K562 (cell line): Measurements from ENCODE around the gene H3-3A. TPM values are rescaled to one million over a fixed set of nuclear protein-coding genes. Genes with fewer than 3 reads are reported as not detected.

Experiments
- ATAC-seq: fragments of 200-7000 bp; cut with Tn5 transposase; 3 replicates; pipeline ENCODE4 v1.9.1; 2020; ENCODE audit warnings: moderate library complexity
- BruUV-seq: library from RNA; stranded (reverse); fragments of 400-500 nt; replicated peaks from 2 replicates; lab custom pipeline; 2021; lab: Mats Ljungman, UMichigan
- CTCF ChIA-PET: fragments of 300-600 bp; formaldehyde crosslinking; extraction: SDS; loops from one replicate; lab custom pipeline; 2021; ENCODE audit warnings: low intra/inter-chr PET ratio; lab: Yijun Ruan, JAX
- POLR2A ChIA-PET: fragments of 300-600, 350-650 bp; sonication (Branson Sonifier 250); formaldehyde crosslinking; extraction: SDS; loops from one replicate; lab custom pipeline; 2021; ENCODE audit warnings: antibody characterized with exemption, inconsistent platforms; lab: Yijun Ruan, JAX
- DNase-seq, 4 experiments: peaks; one replicate each; pipeline versions ENCODE4 v3.0.0 to v3.0.0-alpha.2; 2011 to 2018; ENCODE audit warnings: low spot score in 3 of 4, mixed read lengths in 3 of 4; ENCODE audit errors: extremely low read depth in 1 of 4
- FAIRE-seq: peaks from 2 replicates; lab custom pipeline; 2011; peaks lifted over from hg19 to GRCh38; lab: Jason Lieb, UNC
- H2AFZ ChIP-seq: 2 replicates; pipeline ENCODE4 v1.6.0; 2011; ENCODE audit warnings: low read depth, low read length, control low read depth, inconsistent platforms
- H3K27ac ChIP-seq: fragments of 200-600 bp; 3 replicates; pipeline ENCODE4 v1.8.0; 2011; ENCODE audit warnings: low read depth, mild to moderate bottlenecking, control low read depth, inconsistent platforms, low read length, moderate library complexity, mixed read lengths; ENCODE audit errors: extremely low read depth
- H3K27me3 ChIP-seq, 2 experiments: fragments of 300-600 bp in 1 of 2; 2 replicates in 1 of 2; 3 replicates in 1 of 2; pipeline versions ENCODE4 v1.6.0 to v1.8.0; 2011; ENCODE audit warnings: inconsistent platforms in 2 of 2, low read length in 2 of 2, mild to moderate bottlenecking in 1 of 2, mixed read lengths in 1 of 2, moderate library complexity in 1 of 2; ENCODE audit not compliant: control insufficient read depth in 2 of 2, insufficient read depth in 2 of 2
- H3K36me3 ChIP-seq: fragments of 300-600 bp; 3 replicates; pipeline ENCODE4 v1.8.0; 2011; ENCODE audit warnings: mild to moderate bottlenecking, low read length, inconsistent platforms; ENCODE audit not compliant: control insufficient read depth, insufficient read depth
- H3K4me1 ChIP-seq, 2 experiments: fragments of 200-600 bp in 1 of 2; replicated peaks in 1 of 2; 2 replicates in 1 of 2; 3 replicates in 1 of 2; pipeline versions ENCODE4 v1.5.1 to v1.8.0; 2011; ENCODE audit warnings: inconsistent platforms in 2 of 2, low read length in 2 of 2, mild to moderate bottlenecking in 1 of 2, mixed read lengths in 1 of 2, moderate library complexity in 1 of 2; ENCODE audit not compliant: control insufficient read depth in 2 of 2, insufficient read depth in 2 of 2
- H3K4me2 ChIP-seq: 2 replicates; pipeline ENCODE4 v1.6.1; 2011; ENCODE audit warnings: low read length, control low read depth, inconsistent platforms, mixed read lengths; ENCODE audit not compliant: insufficient read depth
- H3K4me3 ChIP-seq: fragments of 200-600 bp; sonication (generic), shearing (Covaris generic); 2 replicates; pipeline ENCODE4 v1.5.1; 2016; ENCODE audit warnings: control low read depth, inconsistent platforms
- H3K79me2 ChIP-seq: fragments of 200-600 bp; 3 replicates; pipeline ENCODE4 v1.8.0; 2011; ENCODE audit warnings: low read length, inconsistent platforms; ENCODE audit not compliant: control insufficient read depth, insufficient read depth
- H3K9ac ChIP-seq, 2 experiments: 2 replicates each; pipeline versions ENCODE4 v1.6.0 to v1.6.1; 2011; ENCODE audit warnings: low read depth in 2 of 2, low read length in 2 of 2, control low read depth in 1 of 2, inconsistent platforms in 1 of 2, mild to moderate bottlenecking in 1 of 2, mixed read lengths in 1 of 2; ENCODE audit not compliant: insufficient read depth in 1 of 2
- H3K9me1 ChIP-seq: one replicate; pipeline ENCODE4 v1.6.0; 2011; ENCODE audit warnings: inconsistent platforms, mild to moderate bottlenecking, low read length, moderate library complexity; ENCODE audit not compliant: control insufficient read depth, insufficient read depth
- H3K9me3 ChIP-seq: replicated peaks from 2 replicates; pipeline ENCODE4 v1.5.1; 2011; ENCODE audit warnings: low read depth, low read length, inconsistent platforms; ENCODE audit not compliant: control insufficient read depth, insufficient read depth
- H4K20me1 ChIP-seq: replicated peaks from 2 replicates; pipeline ENCODE4 v1.6.1; 2011; ENCODE audit warnings: low read length, inconsistent platforms, mixed read lengths; ENCODE audit not compliant: control insufficient read depth, insufficient read depth
- CBFA2T2 ChIP-seq: fragments of 450-650 bp; conservative IDR thresholded peaks from 2 replicates; pipeline ENCODE4 v1.6.1; 2017; ENCODE audit warnings: mild to moderate bottlenecking
- CCAR2 ChIP-seq: fragments of 200-400 bp; formaldehyde crosslinking; IDR thresholded peaks from 2 replicates; pipeline ENCODE4 v1.6.1; 2017; ENCODE audit warnings: mild to moderate bottlenecking, low read depth, low read length
- ETS2 ChIP-seq: IDR thresholded peaks from 2 replicates; pipeline ENCODE4 v1.6.1; 2016; ENCODE audit warnings: borderline replicate concordance, missing genetic modification characterization, mild to moderate bottlenecking, moderate library complexity, missing compliant biosample characterization; ENCODE audit not compliant: poor library complexity, severe bottlenecking
- FOXJ2 ChIP-seq: fragments of 200-800 bp; sonication (Bioruptor generic); IDR thresholded peaks from 2 replicates; pipeline ENCODE4 v1.6.1; 2016; ENCODE audit warnings: missing genetic modification characterization, missing compliant biosample characterization
- HMGN3 ChIP-seq: IDR thresholded peaks from 2 replicates; pipeline ENCODE4 v1.6.1; 2011; ENCODE audit warnings: borderline replicate concordance, low read depth, mild to moderate bottlenecking, mixed read lengths, low read length; ENCODE audit not compliant: insufficient read length; ENCODE audit errors: extremely low read depth
- NBN ChIP-seq: fragments of 450-650 bp; IDR thresholded peaks from 2 replicates; pipeline ENCODE4 v1.6.1; 2016; ENCODE audit warnings: low read depth, mild to moderate bottlenecking
- RBBP5 ChIP-seq: fragments of 200-600 bp; sonication (generic); IDR thresholded peaks from 2 replicates; pipeline ENCODE4 v1.6.1; 2012; ENCODE audit warnings: borderline replicate concordance, mild to moderate bottlenecking, low read length, control low read depth, inconsistent platforms; ENCODE audit not compliant: insufficient read depth, poor library complexity, severe bottlenecking
- RBFOX2 ChIP-seq: fragments of 200-400 bp; formaldehyde crosslinking; IDR thresholded peaks from 2 replicates; pipeline ENCODE4 v1.6.1; 2017; ENCODE audit warnings: low read depth, mild to moderate bottlenecking, low read length, moderate library complexity
- SAFB2 ChIP-seq: fragments of 200-400 bp; formaldehyde crosslinking; IDR thresholded peaks from 2 replicates; pipeline ENCODE4 v1.6.1; 2018; ENCODE audit warnings: borderline replicate concordance, low read length, low read depth, moderate library complexity; ENCODE audit not compliant: severe bottlenecking
- SNRNP70 ChIP-seq: fragments of 200-400 bp; formaldehyde crosslinking; optimal IDR thresholded peaks from 2 replicates; pipeline ENCODE3; 2017; ENCODE audit warnings: low read depth, low read length
- SREBF1 ChIP-seq: fragments of 150-350 bp; IDR thresholded peaks from 2 replicates; pipeline ENCODE4 v1.6.1; 2014; ENCODE audit warnings: antibody characterized with exemption, low read depth, low read length, borderline replicate concordance
- TAF1 ChIP-seq: IDR thresholded peaks from 2 replicates; pipeline ENCODE4 v1.6.1; 2011; ENCODE audit warnings: mild to moderate bottlenecking, low read length, moderate library complexity; ENCODE audit not compliant: insufficient read depth, control insufficient read depth, severe bottlenecking; ENCODE audit errors: extremely low read depth
- WGBS: fragments of 100-300 bp; shearing (Covaris generic); methylation state at CpG from one replicate; pipeline ENCODE4 v1.1.6; 2016; ENCODE audit warnings: low coverage, mixed read lengths; ENCODE audit not compliant: insufficient coverage; ENCODE audit errors: missing lambda C conversion rate; 5-methylcytosine and 5-hydroxymethylcytosine counted together
- in situ Hi-C: fragments of 300-500 bp; cut with MboI; formaldehyde crosslinking; loops from 4 replicates; pipeline ENCODE4 v1.15.0; 2018; ENCODE audit warnings: inconsistent platforms, mixed read lengths
- intact Hi-C: fragments of 100-400 bp; cut with micrococcal nuclease; formaldehyde crosslinking; loops from 2 replicates; pipeline ENCODE4 v1.14.2; 2022
- polyA plus RNA-seq, 8 experiments: library from polyadenylated mRNA; depleted of rRNA in 4 of 8; stranded (reverse) in 5 of 8; unstranded in 3 of 8; fragments of >200 nt; fragmentation: Nextera tagmentation in 2 of 8; fragmentation: Illumina TruSeq in 1 of 8; extraction: Ambion mirVana in 2 of 8; extraction: Trizol in 1 of 8; gene quantifications; 2 replicates each; pipeline versions ENCODE4 v1.2.1 to v1.2.3, GENCODE V29; 2011 to 2014; ENCODE audit warnings: inconsistent platforms in 1 of 8, missing spikeins in 1 of 8
- total RNA-seq, 7 experiments: library from RNA; depleted of rRNA in 6 of 7; stranded (reverse); fragments of >200 nt in 6 of 7; fragmentation: Illumina TruSeq in 2 of 7; extraction: Trizol in 2 of 7; gene quantifications; 2 replicates each; pipeline versions ENCODE4 v1.2.1 to v1.2.3, GENCODE V29; 2011 to 2021; ENCODE audit warnings: low replicate concordance in 1 of 7
- TF ChIP-seq, protein P1 (sequence below): IDR thresholded peaks from 3 replicates; pipeline ENCODE4 v1.6.1; 2011; ENCODE audit warnings: borderline replicate concordance, mild to moderate bottlenecking; ENCODE audit not compliant: insufficient read length, insufficient read depth
- TF ChIP-seq, protein P2 (sequence below): conservative IDR thresholded peaks from 2 replicates; pipeline ENCODE4 v1.6.1; 2011; ENCODE audit warnings: low read depth, mild to moderate bottlenecking, low read length; ENCODE audit not compliant: control insufficient read depth
- TF ChIP-seq, protein P3 (sequence below): fragments of 450-650 bp; formaldehyde crosslinking; IDR thresholded peaks from 2 replicates; pipeline ENCODE4 v1.4.0; 2020; ENCODE audit warnings: mild to moderate bottlenecking, moderate library complexity
- TF ChIP-seq, protein P4 (sequence below): fragments of 450-650 bp; IDR thresholded peaks from 2 replicates; pipeline ENCODE4 v1.6.1; 2016; ENCODE audit warnings: antibody characterized with exemption

The H3-3A gene
- total and polyA plus RNA-seq, 9 of the 15 experiments (the other 6 are each of a cell fraction or from before 2014, with no cell fraction given), result 426 to 1,083 (median 591) TPM

DNA sequence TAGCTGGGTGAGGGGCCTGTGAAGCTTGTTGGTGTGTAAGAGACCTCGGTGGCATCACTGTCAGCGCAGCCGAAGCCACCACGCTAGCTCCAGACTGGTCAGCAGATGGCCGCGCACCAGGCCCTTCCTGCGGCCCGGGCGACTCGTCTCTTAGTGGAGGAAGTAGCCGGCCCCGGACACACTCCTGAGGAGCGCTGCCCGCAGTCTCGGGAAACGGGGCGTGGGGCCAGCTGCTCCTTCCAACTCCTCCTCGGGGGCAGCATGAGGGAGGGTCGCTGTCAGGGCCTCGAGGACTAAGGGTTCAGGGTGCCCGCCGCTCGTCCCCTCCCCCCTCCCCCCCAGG is 20.4 kb downstream of the H3-3A start:
- peak overlapping the region; percentile 58 for H3K27ac ChIP-seq
- TF ChIP-seq SAFB2 (no peak), HMGN3 (no peak), ETS2 (tag) (no peak), SREBF1 (no peak), SNRNP70 (no peak), RBFOX2 (no peak), NBN (no peak), RBBP5 (no peak), FOXJ2 (tag) (no peak), CCAR2 (no peak), CBFA2T2 (no peak), TAF1 (no peak)
- TF ChIP-seq, protein P1, sequence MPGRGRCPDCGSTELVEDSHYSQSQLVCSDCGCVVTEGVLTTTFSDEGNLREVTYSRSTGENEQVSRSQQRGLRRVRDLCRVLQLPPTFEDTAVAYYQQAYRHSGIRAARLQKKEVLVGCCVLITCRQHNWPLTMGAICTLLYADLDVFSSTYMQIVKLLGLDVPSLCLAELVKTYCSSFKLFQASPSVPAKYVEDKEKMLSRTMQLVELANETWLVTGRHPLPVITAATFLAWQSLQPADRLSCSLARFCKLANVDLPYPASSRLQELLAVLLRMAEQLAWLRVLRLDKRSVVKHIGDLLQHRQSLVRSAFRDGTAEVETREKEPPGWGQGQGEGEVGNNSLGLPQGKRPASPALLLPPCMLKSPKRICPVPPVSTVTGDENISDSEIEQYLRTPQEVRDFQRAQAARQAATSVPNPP, result no peak
- TF ChIP-seq, protein P2, sequence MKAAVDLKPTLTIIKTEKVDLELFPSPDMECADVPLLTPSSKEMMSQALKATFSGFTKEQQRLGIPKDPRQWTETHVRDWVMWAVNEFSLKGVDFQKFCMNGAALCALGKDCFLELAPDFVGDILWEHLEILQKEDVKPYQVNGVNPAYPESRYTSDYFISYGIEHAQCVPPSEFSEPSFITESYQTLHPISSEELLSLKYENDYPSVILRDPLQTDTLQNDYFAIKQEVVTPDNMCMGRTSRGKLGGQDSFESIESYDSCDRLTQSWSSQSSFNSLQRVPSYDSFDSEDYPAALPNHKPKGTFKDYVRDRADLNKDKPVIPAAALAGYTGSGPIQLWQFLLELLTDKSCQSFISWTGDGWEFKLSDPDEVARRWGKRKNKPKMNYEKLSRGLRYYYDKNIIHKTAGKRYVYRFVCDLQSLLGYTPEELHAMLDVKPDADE, result 0 out of 2 replicates have a peak, but pooled peaks have one; percentile 8
- TF ChIP-seq, protein P3, sequence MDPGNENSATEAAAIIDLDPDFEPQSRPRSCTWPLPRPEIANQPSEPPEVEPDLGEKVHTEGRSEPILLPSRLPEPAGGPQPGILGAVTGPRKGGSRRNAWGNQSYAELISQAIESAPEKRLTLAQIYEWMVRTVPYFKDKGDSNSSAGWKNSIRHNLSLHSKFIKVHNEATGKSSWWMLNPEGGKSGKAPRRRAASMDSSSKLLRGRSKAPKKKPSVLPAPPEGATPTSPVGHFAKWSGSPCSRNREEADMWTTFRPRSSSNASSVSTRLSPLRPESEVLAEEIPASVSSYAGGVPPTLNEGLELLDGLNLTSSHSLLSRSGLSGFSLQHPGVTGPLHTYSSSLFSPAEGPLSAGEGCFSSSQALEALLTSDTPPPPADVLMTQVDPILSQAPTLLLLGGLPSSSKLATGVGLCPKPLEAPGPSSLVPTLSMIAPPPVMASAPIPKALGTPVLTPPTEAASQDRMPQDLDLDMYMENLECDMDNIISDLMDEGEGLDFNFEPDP (CRISPR knock-in tag), result no peak
- TF ChIP-seq, protein P4, sequence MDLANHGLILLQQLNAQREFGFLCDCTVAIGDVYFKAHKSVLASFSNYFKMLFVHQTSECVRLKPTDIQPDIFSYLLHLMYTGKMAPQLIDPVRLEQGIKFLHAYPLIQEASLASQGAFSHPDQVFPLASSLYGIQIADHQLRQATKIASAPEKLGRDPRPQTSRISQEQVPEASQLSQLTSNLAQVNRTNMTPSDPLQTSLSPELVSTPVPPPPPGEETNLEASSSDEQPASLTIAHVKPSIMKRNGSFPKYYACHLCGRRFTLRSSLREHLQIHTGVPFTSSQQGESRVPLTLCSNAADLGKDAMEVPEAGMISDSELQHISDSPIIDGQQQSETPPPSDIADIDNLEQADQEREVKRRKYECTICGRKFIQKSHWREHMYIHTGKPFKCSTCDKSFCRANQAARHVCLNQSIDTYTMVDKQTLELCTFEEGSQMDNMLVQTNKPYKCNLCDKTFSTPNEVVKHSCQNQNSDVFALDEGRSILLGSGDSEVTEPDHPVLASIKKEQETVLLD, result peak; percentile 16; the same call in 1 of the 2 replicates

More for the DNA sequence above, 20.4 kb downstream of the H3-3A start:
- DNase-seq (peak in 1 of 4 experiments; percentile 67), FAIRE-seq (no peak), ATAC-seq (peak; percentile 87)
- WGBS, result 6% methylated on average over 20 of the region's 23 CpGs
- H3K79me2 ChIP-seq, result no peaks in the 10 kb centered on the region
- peak overlapping the region; percentile 78 for H3K4me2 ChIP-seq
- CTCF ChIA-PET, result no interaction called here
- in situ Hi-C loops, result no loop called here
- H3K9ac ChIP-seq, result peak overlapping the region; percentile 69 to 94; a peak in 3 of 4 replicates
- H3K27me3 ChIP-seq, result no peaks in the 10 kb centered on the region
- peaks cover 4 to 15% of the 10 kb centered on the region in 2 experiments; a peak in 4 of 5 replicates for H3K4me1 ChIP-seq
- peak overlapping the region; percentile 47 for H3K4me3 ChIP-seq
- no peaks in the 10 kb centered on the region for H3K36me3 ChIP-seq
- TSS peak; percentile 89 for BruUV-seq
- peak overlapping the region; percentile 98 for H2AFZ ChIP-seq
- intact Hi-C loops, result no loop called here
- H3K9me1 ChIP-seq, result no peaks in the 10 kb centered on the region
- H3K9me3 ChIP-seq, result no peaks in the 10 kb centered on the region
- H4K20me1 ChIP-seq, result no peaks in the 10 kb centered on the region
- POLR2A ChIA-PET, result interaction anchor here (0.5 to 3.1 kb wide), 13 partner anchors 9 to 1539 kb away, joined by 3 to 19 read pairs (median 4); partner anchors contain the start of gene H3-3A
